ENCODE measurements around the gene ATAD1.
"Not testable (repeated sequence)": the region's sequence is repeated elsewhere in the genome, so short reads cannot be mapped to it uniquely, and the experiment has no call there.

ATAD1 gene

DNA sequence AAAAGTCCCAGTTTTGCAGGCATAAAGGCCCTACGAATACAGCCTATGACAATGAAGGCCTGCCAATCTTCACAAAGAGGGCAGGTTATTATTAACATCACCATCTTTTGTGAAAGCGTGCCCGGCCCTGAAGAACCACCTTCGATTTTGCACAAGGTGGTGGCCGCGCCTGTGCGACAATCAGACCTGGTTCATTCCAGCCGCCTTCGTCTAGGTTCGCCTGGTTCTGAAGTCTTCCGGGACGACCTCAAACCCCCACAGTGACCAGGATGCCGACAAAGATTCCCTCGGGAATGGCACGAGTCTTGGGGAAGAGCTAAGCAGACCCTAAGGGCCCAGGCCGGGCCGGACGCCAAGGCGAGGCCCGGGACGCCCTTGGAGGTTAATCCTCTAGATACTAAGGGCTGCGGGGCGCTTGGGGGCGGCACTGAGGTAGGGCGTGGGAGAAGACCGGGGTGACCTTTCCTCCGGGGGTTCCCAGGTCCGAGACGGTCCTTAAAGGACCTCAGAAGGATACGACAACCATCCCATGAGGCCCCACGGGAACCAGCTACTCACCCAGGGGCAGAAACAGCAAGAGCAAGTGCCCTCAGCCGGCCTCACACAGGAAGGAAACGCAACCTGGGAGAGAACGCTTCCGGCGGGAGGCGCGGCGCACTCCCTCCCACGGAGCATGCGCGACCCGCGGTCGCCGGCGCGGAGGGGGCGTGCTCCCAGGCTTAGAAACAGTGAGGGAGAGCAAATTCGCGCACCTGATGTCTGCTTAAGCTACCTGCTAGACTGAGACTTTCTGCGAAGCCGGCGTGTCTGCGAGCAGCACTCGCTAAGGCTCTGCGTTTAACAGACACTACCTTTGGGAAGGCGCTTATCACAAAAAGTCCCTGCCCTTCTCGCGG lies at the start of gene ATAD1:
Gene ATAD1, minus strand, starts transcription at position 618 of the 896 bp plus-strand sequence. CDS start 3,627 bp downstream, outside the sequence.
- peak; percentile 70 for DNase-seq

DNA sequence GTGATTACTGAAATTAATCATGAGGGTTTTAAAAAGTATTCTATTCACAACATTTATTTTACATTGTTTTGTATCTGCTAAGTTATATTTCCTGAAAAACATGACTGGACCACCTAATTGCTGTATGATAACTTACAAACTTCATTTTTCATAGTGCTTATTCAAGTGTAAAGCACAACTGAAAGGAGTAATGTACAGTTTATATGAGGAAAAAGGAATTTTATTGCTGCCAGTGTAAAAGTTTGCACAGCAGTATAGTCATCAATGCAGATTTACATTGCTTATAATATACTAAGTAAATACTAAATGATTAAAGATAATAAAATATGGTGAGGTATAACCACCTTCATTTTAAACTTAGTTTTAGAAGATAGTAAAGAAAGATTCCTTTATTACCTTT lies 49.4 kb upstream of the ATAD1 start:
- DNase-seq, result no peak

DNA sequence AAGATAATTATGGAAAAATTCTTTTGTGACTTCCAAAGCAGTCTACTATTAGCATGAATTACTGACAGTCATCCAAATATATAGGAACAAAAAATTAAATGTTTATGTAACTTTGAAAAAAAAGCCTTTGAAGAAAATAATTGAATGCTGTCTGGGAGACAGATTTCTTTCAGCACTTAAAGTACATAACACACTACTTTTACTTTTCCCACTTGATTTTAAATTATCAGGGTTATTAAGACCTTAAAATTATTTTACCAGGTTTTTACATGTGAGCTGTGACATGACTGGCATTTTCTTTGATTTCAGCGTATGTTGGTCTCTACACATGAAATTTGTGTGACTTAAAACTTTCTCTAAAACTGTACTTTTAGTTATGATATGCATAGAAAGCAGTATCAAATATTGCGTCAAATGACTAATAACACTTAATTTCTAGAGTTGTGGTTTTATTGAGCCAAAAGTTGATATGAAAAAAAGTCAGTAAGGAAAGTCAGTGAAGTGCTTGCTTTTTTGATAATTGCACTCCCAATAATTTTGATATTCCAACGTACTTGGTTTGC lies 48.5 kb upstream of the ATAD1 start:
- no peak for DNase-seq

GRCh38 chr10:87865241-87865881 lies 47.3 kb upstream of the ATAD1 start:
- no peak for DNase-seq

GRCh38 chr10:87864496-87865059 lies 46.6 kb upstream of the ATAD1 start:
- DNase-seq, result peak; percentile 13

DNA sequence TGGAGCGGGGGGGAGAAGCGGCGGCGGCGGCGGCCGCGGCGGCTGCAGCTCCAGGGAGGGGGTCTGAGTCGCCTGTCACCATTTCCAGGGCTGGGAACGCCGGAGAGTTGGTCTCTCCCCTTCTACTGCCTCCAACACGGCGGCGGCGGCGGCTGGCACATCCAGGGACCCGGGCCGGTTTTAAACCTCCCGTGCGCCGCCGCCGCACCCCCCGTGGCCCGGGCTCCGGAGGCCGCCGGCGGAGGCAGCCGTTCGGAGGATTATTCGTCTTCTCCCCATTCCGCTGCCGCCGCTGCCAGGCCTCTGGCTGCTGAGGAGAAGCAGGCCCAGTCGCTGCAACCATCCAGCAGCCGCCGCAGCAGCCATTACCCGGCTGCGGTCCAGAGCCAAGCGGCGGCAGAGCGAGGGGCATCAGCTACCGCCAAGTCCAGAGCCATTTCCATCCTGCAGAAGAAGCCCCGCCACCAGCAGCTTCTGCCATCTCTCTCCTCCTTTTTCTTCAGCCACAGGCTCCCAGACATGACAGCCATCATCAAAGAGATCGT lies 46.0 kb upstream of the ATAD1 start:
- not testable (repeated sequence) for DNase-seq

DNA sequence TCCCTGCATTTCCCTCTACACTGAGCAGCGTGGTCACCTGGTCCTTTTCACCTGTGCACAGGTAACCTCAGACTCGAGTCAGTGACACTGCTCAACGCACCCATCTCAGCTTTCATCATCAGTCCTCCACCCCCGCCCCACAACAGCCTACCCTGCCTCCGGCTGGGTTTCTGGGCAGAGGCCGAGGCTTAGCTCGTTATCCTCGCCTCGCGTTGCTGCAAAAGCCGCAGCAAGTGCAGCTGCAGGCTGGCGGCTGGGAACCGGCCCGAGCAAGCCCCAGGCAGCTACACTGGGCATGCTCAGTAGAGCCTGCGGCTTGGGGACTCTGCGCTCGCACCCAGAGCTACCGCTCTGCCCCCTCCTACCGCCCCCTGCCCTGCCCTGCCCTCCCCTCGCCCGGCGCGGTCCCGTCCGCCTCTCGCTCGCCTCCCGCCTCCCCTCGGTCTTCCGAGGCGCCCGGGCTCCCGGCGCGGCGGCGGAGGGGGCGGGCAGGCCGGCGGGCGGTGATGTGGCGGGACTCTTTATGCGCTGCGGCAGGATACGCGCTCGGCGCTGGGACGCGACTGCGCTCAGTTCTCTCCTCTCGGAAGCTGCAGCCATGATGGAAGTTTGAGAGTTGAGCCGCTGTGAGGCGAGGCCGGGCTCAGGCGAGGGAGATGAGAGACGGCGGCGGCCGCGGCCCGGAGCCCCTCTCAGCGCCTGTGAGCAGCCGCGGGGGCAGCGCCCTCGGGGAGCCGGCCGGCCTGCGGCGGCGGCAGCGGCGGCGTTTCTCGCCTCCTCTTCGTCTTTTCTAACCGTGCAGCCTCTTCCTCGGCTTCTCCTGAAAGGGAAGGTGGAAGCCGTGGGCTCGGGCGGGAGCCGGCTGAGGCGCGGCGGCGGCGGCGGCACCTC lies 45.3 kb upstream of the ATAD1 start, which contains the start of the genes KLLN and PTEN:
Gene KLLN, minus strand, starts transcription at position 481 of the 891 bp plus-strand sequence. CDS start 1,046 bp downstream, outside the sequence.
Gene PTEN, plus strand, starts transcription at position 573 of the 891 bp plus-strand sequence. CDS start 845 bp downstream, outside the sequence.
- DNase-seq, result peak; percentile 60

- DNase-seq, result peak; percentile 35
These were observed 44.6 kb upstream of the ATAD1 start for GRCh38 chr10:87862679-87863052.

DNA sequence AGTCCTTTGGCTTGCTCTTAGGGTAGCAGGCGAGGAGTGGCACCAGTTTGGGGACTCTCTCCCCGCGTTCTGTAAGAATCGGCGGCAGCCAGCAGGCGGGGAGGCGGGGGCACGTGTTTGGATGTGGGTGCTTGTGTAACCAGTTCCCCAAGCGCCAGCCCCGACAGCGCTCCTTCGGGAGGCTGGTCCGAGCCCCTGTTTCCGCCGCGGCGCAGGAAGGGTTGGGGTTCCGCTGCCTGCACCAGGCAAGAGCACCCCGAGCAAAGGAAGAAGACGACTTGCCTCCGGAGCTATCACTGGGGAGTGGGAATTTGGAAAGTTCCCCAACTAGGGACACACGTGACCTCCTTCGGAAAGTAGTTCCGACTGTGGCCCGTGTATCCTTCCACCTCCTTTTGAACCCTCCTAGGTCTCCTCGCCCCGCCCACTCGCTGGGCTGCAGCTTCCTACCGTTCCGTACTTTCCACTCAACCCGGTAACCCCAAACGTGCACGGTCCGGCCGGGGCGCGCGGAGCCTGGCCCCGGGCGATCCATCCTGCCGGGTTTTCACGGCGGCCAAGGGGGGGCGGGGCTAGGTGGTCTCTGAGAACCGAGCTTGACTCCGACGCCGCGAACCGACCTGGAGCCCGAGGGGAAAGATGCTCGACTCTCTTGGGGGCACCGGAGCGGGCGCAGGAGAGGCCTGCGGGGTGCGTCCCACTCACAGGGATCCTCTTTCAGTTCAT lies 44.1 kb upstream of the ATAD1 start:
- DNase-seq, result peak; percentile 63

- peak; percentile 21 for DNase-seq
These were observed 43.5 kb upstream of the ATAD1 start for GRCh38 chr10:87861566-87861952.

DNA sequence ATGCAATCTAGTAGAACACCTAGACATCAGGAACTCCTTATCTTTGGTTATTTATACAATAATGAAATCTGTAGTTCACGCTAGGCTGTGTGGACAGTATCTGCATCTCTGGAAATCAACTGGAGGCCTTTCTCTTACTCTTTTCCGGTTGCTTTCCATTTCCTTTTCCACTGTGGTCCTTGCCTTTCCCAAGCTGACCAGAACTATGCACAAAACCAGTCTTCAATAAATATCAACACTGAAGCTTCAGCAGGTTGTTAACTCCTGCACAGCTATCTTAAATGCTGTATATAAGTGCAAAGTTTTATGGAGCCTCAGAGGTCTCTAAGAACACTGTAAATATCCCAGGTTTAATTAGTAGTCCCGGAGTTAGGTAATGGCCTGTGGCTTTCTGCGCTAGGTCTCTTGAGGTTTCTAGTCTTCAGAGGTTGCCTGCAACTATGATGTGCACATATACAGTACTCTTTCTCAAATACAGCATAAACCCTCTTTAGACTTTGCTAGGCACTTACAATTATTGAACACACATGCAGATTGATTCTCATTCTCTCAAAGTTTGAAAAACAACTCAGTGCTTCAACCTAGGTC lies 42.9 kb upstream of the ATAD1 start:
- DNase-seq, result no peak

GRCh38 chr10:87860156-87860795 lies 42.2 kb upstream of the ATAD1 start:
- DNase-seq, result peak; percentile 21

DNA sequence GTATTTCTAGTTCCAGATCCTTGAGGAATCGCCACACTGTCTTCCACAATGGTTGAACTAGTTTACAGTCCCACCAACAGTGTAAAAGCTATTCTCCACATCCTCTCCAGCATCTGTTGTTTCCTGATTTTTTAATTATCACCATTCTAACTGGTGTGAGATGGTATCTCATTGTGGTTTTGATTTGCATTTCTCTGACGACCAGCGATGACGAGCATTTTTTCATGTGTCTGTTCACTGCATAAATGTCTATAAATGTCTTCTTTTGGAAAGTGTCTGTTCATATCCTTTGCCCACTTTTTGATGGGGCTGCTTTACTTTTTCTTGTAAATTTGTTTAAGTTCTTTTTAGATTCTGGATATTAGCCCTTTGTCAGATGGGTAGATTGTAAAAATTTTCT lies 37.6 kb upstream of the ATAD1 start:
- DNase-seq, result not testable (repeated sequence)

DNA sequence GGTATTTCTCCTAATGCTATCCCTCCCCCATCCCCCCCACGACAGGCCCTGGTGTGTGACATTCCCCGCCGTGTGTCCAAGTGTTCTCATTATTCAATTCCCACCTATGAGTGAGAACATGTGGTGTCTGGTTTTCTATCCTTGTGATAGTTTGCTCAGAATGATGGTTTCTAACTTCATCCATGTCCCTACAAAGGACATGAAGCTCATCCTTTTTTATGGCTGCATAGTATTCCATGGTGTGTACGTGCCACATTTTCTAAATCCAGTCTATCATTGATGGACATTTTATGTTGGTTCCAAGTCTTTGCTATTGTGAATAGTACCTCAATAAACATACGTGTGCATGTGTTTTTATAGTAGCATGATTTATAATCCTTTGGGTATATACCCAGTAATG lies 37.2 kb upstream of the ATAD1 start:
- not testable (repeated sequence) for DNase-seq

GRCh38 chr10:87852089-87852488 lies 34.1 kb upstream of the ATAD1 start:
- no peak for DNase-seq

- peak; percentile 10 for DNase-seq
These were observed 32.7 kb upstream of the ATAD1 start for GRCh38 chr10:87850742-87851205.

- no peak for DNase-seq
These were observed 31.0 kb upstream of the ATAD1 start for GRCh38 chr10:87849001-87849400.

- DNase-seq, result no peak
These were observed 29.5 kb upstream of the ATAD1 start for GRCh38 chr10:87847550-87847949.

DNA sequence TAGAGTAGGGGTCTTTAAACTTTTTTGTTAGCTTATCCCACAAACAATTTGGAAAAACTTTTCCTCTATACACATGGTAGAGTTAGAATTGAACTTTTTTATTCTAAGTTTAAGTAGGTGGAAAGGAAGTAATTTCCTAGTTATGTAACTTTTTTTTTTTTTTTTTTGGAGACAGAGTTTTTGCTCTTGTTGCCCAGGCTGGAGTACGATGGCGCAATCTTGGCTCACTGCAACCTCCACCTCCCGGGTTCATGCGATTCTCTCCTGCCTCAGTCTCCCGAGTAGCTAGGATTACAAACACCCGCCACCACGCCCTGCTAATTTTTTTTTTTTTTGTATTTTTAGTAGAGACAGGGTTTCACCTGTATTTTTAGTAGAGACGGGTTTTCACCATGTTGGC lies 28.7 kb upstream of the ATAD1 start:
- DNase-seq, result not testable (repeated sequence)

DNA sequence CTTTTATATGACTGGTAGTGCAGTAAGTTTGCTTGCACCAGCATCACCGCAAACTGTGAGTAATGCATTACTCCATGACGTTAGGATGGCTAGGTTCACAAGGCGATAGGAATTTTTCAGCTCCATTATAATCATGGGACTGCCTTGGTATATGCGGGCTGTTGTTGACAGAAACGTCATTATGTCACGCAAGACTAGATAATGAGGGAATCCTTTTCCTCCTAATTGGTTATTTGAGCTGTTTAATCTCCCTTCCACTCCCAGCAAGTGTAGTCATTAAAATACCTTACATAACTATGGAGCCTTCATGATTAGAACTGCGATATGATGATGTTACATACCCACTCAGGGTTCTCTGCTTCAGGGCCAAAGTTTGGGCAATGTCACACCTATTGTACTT lies 28.0 kb upstream of the ATAD1 start:
- DNase-seq, result no peak
